ENCODE measurements around the gene CCNK.

The CCNK gene

DNA sequence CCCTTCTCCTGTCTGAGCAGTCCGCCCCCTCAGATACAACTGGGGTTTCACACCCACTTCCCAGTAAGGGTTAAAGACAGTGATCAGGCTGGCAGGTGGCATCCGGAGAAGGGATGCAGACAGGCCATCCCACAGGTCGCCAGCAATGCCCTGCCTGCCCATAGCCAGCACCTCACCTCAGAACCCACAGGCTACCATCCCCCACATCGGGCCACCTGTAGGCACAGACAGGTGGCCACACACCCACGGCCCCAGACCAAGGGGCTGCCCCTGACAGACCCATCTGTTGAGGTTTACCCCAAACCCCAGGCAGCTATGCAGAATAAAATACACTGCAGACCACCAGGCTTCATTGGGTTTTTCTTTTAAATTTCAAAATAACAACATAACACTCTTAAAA lies 57.5 kb downstream of the CCNK start:
- no peak for DNase-seq

DNA sequence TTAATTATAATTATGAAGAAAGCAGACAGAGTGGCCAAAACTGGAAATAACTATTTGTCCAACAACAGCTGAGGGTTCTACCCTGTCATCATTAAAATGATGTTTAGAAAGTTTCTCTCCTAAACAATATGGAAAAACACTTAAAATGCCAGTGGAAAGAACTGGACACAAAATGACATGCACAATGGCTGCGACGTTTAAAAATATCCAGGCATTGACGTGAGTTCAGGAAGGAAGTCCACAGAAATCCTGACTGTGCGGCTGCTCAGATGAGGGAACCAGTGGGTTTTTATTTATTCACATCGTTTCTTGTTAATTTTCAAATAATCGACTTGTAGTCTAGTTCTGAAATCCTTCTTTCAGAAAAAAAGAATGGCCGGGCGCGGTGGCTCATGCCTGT lies 58.3 kb downstream of the CCNK start:
- DNase-seq = no peak

DNA sequence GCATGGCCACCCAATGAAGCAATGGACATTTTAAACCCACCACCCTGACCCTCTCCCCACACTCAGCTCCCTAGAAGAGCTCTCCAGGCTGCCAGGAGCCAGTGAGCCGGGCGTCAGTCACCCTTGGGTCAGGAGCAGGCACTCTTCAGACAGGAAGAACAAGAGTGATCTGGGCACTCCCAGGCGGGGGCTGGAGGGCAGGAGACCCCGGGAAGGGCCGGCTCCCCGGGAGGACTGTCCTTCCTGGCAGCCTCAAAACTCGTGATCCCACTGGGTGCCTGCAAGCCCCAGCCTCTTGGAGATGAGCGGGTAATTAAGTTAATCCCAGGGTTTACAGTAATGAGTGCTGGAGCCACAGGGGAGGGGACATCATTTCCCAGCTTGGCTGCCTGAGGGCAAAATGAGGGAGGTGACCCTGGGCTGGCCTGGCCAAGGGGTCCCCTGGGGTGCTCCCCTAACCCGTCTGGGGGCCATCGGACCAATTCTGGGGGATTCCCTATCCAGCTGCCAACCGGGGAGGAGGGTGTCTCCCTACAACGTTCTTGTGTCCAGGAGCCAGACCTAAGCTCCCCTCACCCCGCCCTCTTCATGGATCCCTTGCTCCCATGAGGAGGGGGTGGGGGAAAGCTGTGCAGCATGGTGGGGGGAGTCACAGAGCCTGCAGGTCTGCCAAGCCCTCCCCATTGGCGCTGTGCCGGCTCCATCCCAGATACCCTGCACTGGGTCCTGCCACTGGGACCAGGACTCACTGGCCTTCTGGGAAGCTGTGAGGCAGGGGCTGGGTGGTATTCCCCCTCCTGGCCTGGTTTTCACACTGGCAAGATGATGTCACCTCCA lies 59.2 kb downstream of the CCNK start:
- DNase-seq = no peak

DNA sequence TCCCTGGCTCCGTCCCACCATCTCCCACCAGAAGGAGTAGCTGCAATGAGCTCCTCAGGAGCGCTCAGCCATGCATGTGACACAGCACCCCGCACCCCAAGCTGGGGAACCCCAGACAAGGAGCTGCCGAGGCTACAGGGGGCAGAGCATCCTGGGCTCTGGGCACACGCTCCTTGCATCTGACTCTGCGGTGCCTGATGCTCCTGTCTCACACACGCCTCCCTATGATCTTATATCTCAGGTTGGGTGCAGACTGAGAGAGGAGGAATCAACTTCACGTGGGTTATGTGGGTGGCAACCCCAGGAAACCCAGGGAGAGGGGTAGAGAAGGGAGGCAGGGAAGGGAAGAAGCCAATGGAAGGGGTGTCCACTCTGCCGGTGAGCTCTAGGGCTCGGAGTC lies 60.0 kb downstream of the CCNK start:
- DNase-seq = no peak

DNA sequence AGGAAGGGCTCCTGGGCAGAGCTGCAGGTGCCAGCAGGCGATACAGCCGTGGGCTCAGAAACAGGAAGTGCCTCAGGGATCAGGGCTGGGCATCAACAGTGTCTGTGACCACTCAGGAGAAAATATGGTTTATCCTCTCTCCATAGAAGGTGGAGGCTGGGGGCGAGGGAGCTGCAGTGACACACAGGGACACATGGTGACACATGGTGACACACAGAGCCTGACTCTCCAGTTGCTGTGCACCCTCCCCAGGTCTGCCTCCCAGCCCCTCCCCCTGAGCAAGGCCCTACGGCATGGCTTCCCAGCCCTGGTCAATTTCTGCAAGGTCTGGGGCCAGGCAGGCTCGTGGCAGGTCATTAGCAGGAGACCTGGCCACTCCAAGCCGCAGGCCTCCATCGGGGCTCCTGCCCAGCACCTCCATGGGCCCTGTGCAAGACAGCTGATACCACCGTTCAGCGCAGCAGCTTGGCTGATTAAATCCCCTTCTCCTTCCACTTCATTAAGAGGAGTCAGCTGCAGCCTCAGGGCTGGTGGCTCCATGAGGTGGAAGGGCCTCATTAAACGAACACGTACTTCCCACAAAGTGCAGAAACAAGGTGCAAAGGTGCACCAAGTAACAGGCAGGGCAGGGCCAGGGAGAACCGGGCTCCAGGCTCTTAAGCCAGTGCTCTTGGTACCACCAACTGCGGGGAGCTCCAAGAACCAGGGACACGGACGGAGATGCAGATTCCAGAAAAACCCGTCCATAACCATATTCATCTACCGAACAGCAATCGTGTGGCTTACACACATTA lies 60.7 kb downstream of the CCNK start:
- peak; percentile 14 for DNase-seq

DNA sequence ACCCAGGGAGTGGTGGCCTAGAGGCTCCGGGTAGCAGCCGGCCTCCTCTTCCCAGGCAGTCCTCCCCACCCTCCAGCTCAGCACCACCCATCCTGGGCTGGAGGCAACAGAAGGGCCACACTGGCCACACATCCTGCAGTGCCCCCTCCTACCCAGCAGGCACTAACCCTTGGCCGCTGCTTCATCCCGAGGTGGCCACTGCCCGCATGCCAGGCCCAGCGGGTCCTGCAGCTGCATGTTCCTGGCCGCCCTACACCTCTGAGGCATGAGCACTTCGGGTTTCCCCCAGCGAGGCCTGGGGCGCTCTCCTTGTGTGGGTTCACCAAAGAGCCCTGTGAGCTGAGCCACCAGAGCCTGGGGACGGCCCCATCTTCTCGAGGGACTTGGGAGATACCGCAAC lies 61.4 kb downstream of the CCNK start:
- DNase-seq = no peak

DNA sequence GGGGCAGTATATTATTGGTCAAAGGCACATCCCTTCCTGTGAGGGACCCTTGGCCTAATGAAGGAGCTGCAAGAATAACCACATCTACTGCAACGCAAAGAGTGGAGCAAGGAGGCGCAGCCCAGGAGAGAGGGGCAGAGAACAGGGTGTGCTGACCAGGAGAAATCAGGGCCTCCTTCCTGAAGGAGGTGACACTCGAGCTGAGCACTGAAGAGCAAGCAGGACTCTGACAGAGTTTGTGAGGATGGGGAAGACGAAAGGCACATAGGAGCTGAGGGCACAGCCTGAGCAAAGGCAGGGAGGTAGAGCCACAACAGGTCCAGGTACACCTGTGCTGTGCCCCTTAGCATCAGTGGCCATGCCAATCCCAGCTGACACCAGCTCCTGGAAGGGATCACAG lies 62.2 kb downstream of the CCNK start:
- DNase-seq = no peak

DNA sequence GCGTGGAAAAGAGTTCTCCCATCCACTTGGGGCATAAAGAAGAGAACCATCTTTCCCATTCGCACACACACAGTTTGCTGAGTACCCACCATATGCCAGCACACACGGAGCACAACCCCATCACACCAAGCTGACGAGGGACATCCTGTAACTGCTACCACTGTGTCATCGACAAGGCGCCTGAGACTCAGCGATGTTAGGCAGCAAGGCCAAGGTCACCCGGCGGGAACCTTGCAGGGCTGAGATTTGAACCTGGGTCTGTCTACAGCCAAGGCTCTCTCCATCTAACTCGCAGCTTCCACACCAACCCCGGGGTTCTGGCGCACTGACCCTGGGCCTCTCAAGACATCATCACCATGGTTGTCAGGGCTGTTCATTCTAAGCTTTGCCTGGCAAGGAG lies 62.8 kb downstream of the CCNK start:
- DNase-seq = no peak

DNA sequence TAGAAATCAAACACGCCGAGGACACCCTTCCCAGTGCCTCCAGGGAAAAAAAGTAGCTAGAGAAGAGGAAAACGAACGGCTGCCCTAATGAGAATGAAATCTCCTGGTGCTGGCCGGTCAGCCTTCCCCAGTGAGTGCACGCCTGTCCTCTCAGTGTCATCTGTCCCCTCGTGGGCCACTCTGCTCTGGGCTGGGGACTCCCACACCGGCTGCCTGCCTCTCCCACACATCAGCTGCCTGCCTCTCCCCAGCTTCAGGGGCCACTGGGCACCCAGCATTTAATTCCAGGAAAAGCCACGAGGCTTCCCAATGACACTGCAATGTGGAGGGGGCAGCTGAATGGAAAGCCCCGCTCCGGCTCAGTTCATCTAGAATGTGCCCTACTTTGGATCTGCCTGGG lies 63.8 kb downstream of the CCNK start:
- no peak for DNase-seq

DNA sequence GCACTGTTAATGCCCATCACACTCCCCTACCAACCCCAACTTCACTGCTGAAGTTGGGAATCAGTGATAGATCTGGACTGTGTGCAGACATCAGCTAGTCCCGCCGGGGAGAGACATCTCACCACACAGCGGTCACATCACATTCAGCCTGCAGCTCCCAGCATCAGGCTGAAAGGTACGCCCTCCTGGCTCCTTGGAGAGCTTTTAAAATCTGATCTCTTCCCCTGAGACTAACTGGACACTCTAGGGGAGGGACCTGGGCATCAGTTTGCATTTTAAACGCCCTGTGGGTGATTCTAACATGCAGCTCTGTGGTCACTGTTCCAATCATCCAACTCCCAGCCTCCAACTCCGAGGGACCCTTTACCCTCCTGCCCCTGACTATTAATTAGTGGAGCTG lies 64.4 kb downstream of the CCNK start:
- no peak for DNase-seq

DNA sequence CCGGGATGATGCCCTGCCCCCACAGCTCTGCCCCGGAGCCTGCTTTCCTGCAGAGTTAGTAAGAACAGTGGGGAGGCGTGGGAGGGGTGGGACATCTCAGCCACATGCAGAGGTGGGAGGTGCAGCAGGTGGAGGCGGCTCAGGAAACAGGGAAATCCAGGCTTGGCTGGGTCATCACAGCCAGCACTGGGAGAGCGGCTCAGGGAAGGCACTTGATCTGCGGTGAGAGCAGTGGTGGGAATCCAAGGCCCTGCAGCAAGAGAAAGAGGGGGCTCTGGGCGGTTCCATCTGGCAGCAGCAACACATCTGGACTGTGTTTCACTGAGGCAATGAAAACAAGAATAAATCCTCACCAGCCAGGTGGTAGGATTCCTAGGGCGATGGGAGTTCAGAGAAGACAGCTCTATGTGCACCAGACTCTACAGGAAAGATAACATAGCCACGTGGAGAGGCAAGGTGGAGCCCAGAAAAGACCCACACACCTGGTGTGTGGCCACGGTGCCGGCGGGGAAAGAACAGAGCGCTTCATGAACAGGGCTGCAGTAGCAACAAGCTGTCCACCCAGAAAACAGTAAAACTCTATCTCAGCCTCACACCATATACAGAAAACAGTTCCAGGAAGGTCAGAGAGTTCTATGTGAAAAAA lies 65.1 kb downstream of the CCNK start:
- peak; percentile 84 for DNase-seq

DNA sequence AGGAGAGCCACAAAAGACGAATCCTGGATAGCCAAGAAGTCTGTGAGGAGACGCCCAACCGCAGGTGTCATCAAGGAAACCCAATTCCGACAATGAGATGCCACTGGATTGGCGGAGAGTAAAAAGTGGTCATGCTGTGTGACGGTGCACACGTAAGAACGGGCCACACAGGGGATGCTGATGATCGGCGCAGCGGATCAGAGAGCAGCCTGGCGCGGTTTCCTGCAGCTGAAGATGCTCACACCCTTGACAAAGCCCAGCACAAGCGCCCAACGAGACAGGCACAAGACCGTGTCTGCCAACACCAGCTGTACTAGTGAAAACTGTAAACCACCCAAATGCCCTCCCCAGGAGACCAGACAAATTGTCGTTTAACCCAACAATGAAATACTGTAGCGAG lies 67.0 kb downstream of the CCNK start:
- DNase-seq = no peak

DNA sequence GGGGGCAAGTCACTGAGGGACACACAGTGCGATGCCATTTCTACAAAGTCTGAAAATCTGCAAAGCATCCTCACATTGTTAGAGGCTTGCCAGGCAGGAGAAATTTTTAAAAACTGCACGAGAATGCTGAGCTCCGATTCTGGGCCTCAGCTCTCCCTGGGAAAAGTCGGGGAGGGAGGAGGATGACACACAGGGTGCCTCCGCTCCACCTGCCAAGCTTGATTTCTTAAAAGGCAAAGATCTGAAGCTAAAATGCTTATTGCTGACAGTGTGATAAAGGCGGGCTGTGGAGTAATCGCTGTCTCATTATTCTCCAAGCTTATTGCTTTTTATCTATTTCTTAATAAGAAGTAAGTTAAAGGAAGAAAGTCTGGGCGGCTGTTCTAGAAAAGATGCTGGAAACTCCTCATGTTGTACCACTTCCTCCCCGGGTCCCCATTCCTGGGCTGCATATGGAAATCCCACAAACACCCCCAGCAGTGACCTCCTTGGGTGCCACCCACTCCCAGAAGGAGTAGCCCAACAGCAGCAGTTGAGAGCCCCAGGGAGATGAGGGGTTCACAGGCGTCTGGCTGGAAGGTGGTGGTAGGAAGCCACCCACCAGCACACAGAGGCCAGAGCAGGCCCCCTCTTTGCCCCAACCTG lies 67.8 kb downstream of the CCNK start:
- DNase-seq = no peak

DNA sequence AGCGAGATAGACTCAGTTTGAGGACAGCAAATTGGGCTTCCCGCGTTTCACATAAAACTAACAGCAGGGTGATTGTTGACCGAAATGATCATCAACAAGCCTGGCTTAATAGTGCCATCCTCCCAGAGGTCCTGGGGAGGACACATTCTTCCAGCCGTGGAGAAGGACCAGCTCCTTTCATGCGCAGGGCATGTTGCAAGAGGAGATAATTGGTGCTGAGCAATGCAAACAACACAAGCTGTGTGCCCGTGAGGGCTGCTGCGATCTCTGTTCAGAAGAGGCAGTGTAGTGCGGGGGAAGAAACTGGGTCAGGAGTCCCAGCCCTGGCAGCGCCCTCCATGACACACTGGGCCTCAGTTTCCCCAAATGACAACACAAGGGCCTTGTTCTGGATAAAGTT lies 68.5 kb downstream of the CCNK start:
- no peak for DNase-seq

DNA sequence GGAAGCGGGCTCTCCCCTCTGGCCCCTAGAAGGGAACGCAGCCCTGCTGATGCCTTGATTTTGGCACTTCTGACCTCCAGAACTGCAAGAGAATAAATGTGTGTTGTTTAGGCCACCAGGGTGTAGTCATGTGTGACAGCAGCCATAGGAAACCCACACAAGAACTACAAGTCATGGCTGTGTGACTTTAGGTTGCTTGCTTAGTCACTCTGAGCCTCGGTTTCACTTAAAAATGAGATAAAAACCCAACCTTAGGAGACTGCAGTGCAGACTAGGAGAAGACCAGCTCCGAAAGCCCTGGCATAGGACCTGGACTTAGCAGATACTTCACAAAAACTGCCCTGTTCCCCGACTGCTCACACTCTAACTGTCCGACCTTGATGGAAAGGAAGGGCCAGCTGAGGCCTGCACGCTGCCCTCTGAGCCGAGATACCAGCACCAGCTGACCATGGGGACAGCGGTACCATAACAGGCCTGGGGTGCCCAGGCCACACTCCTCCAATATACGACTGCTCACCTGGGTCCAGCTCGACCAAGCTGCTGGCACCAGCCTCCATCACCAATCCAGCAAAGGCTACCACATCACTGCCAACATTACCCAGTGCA lies 69.3 kb downstream of the CCNK start:
- no peak for DNase-seq

DNA sequence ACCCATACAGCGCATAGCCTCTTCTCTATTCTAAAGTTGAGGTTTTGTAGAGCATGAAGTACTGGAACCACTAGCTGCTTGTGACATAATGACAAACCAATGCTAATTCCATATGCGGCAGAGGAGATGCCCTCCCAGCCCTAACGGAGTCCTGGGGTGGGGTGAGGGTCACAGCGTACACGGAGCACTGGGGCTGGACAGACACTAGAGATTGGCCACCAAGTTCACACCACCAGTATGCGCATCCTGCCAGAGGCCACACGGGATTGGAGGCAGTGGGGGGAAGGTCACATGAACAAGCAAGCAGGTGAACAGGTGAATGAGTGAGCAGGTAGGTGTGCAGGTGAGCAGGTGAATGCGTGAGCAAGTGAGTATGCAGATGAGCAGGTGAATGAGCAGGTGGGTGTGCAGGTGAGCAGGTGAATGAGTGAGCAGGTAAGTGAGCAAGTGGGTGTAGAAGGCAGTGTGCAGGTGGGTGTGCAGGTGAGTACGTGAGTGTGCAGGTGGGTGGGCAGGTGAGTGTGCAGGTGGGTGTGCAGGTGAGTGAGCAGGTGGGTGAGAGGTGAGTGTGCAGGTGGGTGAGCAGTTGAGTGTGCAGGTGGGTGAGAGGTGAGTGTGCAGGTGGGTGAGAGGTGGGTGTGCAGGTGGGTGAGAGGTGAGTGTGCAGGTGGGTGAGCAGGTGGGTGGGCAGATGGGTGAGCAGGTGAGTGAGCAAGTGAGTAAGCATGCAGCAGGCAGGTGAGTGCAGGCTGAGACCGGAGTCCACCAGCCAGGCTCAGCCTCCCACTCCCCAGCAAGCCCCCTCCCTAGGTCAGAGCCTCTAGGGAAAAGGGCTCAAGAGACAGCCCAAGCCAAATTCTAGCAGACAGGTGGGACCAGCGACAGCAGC lies 70.1 kb downstream of the CCNK start:
- DNase-seq = peak; percentile 18

DNA sequence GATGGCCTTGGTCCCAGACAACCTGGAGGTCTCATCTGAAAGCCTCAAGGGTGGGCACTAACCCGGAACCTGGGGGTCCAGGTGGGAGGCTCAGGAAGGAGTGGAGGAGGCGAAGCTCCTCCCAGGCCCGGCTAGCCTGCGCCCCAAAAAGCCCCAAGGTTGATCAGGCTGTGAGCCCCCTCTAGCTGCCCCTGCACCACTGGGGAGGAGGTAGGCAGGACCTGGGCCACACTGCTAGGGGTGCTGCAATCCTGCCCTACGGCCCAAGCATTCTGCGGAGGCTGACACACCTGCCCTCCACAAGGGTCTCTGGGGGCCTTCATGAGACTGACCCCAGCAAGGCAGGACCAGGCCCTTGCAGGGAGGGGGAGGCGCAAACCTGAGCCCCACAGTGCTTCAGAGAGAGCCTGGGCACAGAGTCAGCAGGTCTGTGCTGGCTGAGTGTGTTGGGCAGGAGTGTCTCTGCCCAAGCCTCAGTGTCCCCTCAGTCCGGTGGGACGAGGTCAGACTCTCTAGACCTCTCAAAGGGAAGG lies 70.9 kb downstream of the CCNK start:
- no peak for DNase-seq

DNA sequence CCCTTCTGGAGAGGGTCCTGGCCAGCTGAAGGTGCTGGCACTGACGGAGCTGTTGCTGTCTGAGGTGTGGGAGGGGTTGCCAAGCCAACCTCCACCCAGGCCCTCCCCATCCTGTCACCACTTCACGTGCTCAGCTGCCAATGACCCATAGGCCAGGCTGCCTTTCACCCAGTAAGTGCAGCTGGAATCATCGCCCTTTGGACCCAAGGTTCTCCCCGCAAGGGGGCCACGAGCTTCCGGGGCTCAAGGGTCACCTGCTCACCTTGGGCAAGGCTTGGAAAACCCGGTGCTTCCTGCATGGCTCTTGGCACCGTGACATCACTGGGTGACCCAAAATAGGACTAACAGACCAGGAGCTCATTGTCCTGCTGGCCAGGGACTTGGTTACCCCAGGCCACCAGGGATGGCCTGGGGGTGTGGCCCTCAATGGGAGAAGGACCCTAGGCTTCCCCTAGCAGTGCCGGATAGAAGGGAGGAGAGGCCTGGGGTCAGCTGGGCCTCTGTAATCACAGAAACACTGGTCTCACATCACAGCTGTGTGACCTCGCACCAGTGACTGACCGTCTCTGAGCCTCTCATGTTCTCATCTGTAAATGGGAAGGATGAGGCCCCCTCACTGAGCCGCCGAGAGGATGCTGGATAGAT lies 71.5 kb downstream of the CCNK start:
- DNase-seq = no peak

DNA sequence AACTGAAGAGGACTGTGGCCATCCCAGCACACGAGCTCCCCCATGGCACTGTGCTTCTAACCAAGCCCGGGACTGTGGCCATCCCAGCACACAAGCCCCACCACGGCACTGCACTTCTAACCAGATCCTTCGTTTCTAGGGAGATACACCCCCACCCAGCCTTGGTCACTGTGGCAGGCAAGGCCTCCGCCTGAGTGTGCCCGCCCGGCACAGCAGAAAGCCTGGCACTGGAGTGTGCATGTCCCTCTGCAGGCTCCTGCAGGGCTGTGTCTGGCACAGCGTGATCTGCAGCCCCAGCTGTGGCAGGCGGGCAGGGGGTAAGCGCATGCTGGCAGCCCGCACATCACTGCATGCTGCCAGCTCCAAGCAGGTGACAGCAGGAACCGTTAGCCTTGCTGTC lies 73.0 kb downstream of the CCNK start:
- DNase-seq = no peak

DNA sequence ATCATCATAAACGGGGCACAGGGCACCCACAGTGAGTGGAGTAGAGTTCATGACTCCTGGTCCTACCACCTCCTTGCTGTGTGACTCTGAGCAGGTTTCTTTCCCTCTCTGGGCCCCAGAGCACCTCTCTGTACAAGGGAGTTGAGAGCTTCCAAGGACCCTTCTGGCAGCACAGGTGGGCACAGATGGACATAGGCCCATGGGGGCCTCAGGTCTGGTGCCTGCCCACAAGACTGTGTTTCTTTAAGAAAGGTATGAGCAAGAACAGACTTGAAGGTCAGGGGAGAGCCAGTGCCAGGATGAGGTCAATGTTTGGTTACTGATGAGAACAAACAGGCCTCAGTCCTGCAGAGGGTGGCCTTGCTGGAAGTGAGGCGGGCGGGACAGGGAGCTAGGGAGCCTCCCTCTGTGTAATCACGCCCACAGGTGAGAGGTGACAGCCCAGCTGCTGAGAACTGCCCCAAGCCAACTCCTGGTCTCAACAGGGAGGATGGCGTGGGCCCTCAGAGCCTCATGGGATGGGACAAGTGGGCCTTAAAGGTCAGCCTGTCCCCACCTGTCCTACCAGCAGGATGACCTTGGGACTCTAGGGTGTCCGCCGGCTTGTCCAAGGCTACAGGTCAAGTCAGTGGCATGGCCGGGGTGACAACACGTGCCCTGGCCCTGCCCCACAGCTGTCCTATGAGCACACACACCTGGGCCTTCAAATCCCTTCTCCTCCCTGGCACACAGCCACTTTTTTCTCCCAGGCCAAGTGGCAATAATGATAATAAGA lies 73.7 kb downstream of the CCNK start:
- no peak for DNase-seq

All from NCI-H2171 treated with DMSO at 0.1 percent for 48 hours (cell line).